Lower leg skin (tissue), 4 donors: ENCODE measurements around the gene TNIK. TPM values are rescaled to one million over a fixed set of nuclear protein-coding genes. Genes with fewer than 3 reads are reported as not detected.

ENCODE experiments used
- DNase-seq, 2 donors: peaks; one replicate each; pipeline ENCODE4 v3.0.0-alpha.2; 2019; ENCODE audit warnings: low spot score in 2 of 2
- H3K4me3 ChIP-seq: fragments of 200-600 bp; sonication (generic); 2 replicates; pipeline ENCODE4 v1.5.1; 2017; ENCODE audit warnings: mild to moderate bottlenecking, low read depth; ENCODE audit not compliant: poor library complexity, severe bottlenecking
- POLR2A ChIP-seq, 2 donors: fragments of 450-650 bp; IDR thresholded peaks; one replicate each; pipeline ENCODE4 v1.6.1; 2016 to 2017; ENCODE audit warnings: antibody characterized with exemption in 2 of 2, mild to moderate bottlenecking in 1 of 2, moderate library complexity in 1 of 2
- WGBS, 2 donors: methylation state at CpG; one replicate each; pipeline ENCODE4 v1.1.5; 2018; 5-methylcytosine and 5-hydroxymethylcytosine counted together
- intact Hi-C: fragments of 100-400 bp; cut with DNase I; formaldehyde crosslinking; loops from one replicate; pipeline ENCODE4 v1.15.0; 2023; ENCODE audit warnings: low total_unique reads
- total RNA-seq, 4 donors: library from RNA; depleted of rRNA; stranded (reverse); fragments of >200 nt; gene quantifications; one replicate each; pipeline ENCODE4 v1.1.0, GENCODE V29; 2016
- TF ChIP-seq, protein P1 (sequence below), 3 donors: fragments of 450-650 bp; IDR thresholded peaks; one replicate each; pipeline ENCODE4 v1.5.1; 2016; ENCODE audit warnings: antibody characterized with exemption in 3 of 3, mild to moderate bottlenecking in 3 of 3, moderate library complexity in 2 of 3

The TNIK gene
- total RNA-seq, 4 donors from 2014 or later: 0.72 to 4.7 (median 2.4) TPM

DNA sequence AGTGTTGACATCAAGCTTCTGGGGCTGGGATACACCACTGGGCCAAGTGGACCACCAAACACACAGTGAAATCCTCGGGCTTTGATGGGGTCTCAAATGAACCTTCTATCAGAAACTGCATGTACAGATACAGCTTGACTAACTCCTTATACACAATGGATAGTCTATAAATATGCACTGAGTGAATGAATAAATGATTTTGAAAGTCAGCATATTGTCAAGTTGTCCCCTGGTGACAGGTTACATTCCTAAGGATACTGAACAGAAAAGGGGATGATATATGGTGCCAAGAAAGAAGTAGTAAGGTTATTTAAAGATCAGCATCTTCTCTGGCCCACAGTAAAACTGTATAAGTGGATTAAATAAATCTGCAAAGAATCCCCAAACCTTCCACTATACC is 274.2 kb downstream of the TNIK start:
- intact Hi-C loops: no loop called here
- no peak overlapping the region for H3K4me3 ChIP-seq
- no peak for DNase-seq
- TF ChIP-seq, protein P1, sequence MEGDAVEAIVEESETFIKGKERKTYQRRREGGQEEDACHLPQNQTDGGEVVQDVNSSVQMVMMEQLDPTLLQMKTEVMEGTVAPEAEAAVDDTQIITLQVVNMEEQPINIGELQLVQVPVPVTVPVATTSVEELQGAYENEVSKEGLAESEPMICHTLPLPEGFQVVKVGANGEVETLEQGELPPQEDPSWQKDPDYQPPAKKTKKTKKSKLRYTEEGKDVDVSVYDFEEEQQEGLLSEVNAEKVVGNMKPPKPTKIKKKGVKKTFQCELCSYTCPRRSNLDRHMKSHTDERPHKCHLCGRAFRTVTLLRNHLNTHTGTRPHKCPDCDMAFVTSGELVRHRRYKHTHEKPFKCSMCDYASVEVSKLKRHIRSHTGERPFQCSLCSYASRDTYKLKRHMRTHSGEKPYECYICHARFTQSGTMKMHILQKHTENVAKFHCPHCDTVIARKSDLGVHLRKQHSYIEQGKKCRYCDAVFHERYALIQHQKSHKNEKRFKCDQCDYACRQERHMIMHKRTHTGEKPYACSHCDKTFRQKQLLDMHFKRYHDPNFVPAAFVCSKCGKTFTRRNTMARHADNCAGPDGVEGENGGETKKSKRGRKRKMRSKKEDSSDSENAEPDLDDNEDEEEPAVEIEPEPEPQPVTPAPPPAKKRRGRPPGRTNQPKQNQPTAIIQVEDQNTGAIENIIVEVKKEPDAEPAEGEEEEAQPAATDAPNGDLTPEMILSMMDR (IDR thresholded peaks at IDR 0.05): no peak
- TF ChIP-seq POLR2A (IDR thresholded peaks at IDR 0.05): no peak
- WGBS, 2 donors: 93% methylated on average over 1 of the region's 1 CpG

DNA sequence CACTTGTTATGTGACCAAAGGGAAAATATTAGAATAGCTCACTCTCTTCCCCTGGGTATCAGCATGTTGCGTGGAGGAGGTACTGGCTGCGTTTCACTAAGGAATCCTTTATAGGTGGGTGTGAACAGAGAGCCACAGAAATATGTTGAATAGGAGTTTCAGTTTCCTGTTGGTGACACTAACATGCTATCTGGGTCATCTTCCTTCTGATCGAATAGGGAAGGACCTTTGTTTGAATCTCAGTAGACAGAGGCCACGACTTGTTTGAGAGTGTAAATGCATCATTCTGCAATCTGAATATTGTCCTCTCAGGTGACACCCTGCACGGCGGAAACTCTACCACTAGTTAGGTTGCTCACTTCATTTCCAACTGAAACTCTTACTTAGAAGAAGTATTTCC is 275.8 kb downstream of the TNIK start:
- intact Hi-C loops: no loop called here
- H3K4me3 ChIP-seq: no peak overlapping the region
- TF ChIP-seq, protein P1 (IDR thresholded peaks at IDR 0.05): no peak
- TF ChIP-seq POLR2A (IDR thresholded peaks at IDR 0.05): no peak
- DNase-seq: no peak
- 79 to 87% methylated on average over 6 of the region's 6 CpGs for WGBS, 2 donors

DNA sequence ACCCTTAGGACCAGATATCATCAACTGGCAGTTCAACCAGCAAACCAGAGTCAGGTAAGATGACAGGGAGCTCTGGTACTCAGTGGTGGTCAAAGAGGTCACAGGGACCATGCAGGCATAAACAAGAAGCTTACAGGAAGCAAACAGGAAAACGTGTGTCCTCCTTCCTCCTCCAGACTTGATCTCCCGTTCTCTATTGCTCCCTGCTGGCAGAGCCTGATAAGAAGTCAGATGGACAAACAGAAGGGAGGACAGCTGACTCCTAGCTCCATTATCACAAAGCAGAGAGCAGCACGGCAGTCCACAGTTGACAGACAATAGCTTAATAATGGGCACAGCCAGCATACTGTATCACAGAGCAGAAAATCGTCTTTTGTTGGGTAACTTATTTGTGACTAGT is 277.2 kb downstream of the TNIK start:
- DNase-seq: no peak
- intact Hi-C loops: no loop called here
- TF ChIP-seq, protein P1 (IDR thresholded peaks at IDR 0.05): no peak
- no peak for TF ChIP-seq POLR2A (IDR thresholded peaks at IDR 0.05)
- H3K4me3 ChIP-seq: no peak overlapping the region
- WGBS, 2 donors: 66 to 70% methylated on average over 4 of the region's 4 CpGs

DNA sequence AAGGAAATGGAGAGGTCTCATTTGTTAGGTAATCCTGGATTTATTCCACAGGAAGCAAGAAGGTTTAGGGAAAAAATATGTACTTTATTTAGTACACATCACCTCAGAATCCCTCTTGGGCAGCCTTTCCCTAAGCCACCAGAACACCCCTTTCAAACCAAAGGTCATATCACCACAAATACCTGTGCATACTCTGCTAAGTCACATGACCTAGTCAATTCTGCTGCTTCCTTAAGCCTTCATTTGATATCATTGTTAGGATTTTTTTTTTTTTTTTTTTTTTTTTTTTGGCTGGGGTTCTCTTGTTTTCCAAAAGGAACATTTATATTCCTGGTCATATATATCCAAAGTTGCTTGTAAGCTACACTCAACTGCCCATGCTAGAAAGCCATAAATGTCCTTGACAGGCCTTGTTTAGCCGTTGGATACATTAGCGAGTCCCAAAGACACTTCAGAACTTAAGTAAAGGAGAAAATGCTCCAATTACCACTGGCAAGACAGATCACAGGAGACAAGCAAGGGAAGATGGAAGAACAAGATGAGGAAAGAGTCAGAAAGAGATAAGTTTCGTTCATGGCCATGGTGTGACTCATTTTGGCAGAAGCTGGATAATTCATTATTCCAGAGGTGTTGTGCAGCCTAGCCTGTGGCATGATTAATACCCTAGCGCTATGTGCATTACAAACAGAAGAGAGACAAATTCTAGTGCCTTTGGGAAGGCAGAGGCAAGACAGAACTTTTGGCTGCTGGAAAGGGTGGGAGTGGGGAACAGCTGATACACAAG is 278.1 kb downstream of the TNIK start:
- TF ChIP-seq, protein P1 (IDR thresholded peaks at IDR 0.05): no peak
- no peak for TF ChIP-seq POLR2A (IDR thresholded peaks at IDR 0.05)
- DNase-seq: no peak
- 62 to 65% methylated on average over 4 of the region's 4 CpGs for WGBS, 2 donors
- H3K4me3 ChIP-seq: no peak overlapping the region
- intact Hi-C loops: no loop called here

DNA sequence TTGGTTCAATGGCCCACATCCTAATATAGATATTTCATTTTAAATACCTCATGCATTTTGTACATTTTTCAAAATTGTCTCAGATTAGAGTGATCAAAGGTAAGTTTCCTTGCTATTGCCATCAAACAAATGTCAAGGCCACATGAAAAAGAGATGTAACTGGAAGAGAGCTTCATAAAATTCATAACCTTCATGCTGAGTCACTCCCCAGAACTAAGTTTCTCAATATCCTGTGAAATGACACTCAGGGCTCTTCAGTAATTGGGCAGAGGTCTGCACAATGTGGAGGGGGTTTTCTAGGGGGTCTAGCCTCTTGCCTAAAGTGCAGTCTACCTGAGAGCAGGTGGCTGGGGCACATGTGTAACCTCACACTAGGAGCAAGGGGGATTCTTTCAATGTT is 281.5 kb downstream of the TNIK start:
- intact Hi-C loops: no loop called here
- TF ChIP-seq, protein P1 (IDR thresholded peaks at IDR 0.05): no peak
- TF ChIP-seq POLR2A (IDR thresholded peaks at IDR 0.05): no peak
- H3K4me3 ChIP-seq: no peak overlapping the region

DNA sequence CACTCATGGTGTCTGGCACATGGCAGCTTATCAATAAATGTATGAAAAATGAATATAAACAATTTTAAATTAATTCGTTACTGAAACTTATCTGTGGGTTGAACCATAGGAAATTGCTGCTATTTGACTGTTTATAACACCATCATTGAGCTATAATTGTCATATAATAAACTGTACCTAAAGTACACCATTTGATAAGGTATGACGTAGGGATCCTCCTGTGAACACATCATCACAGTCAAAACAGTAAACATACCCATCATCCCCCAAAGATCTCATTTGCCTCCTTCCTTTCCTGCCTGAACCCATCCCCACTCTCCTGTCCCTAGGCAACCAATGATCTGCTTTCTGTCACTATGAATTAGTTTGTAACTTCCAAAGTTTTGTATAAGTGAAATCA is 282.7 kb downstream of the TNIK start:
- no peak overlapping the region for H3K4me3 ChIP-seq
- intact Hi-C loops: no loop called here
- WGBS, 2 donors: 94 to 96% methylated on average over 2 of the region's 2 CpGs
- DNase-seq: no peak
- no peak for TF ChIP-seq POLR2A (IDR thresholded peaks at IDR 0.05)
- TF ChIP-seq, protein P1 (IDR thresholded peaks at IDR 0.05): no peak

More for the DNA sequence above, 281.5 kb downstream of the TNIK start:
- no peak for DNase-seq
